ENCODE data around the gene PRKAA1.
A peak's percentile ranks its signal among the peaks of the same experiment; 100 is the strongest.
"Not testable (repeated sequence)": the region's sequence is repeated elsewhere in the genome, so short reads cannot be mapped to it uniquely, and the experiment has no call there.

Gene PRKAA1

DNA sequence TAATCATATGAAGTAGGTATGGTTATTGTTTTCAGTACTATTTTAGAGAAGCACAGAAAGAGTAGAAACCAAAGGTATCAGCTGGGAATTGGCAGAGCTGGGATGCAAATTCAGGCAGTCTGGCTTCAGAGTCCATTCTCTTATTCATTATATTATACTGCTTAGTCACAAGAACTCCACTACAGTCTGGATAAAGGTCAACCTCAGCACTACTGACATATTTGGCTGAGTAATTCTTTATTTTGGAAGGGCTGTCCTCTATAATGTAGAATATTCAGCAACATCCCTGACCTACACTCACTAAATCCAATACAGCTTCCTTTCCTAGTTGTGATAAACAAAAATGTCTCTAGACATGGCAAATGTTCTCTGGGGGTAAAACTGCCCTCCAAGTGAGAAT lies 80.9 kb downstream of the PRKAA1 start:
- DNase-seq (no peak), ATAC-seq (ENCODE audit: insufficient read depth, low read depth) (no peak)
- H4K20me1 ChIP-seq (ENCODE audit: insufficient read depth, low read length) = no peaks in the 10 kb centered on the region
- TF ChIP-seq CTCF (IDR thresholded peaks at IDR 0.05; ENCODE audit: borderline replicate concordance, extremely low read depth, low read length, poor library complexity, severe bottlenecking) (no peak), EZH2 (IDR thresholded peaks at IDR 0.05; ENCODE audit: borderline replicate concordance, low read depth, low read length, severe bottlenecking) (no peak)
- peaks cover 35% of the 10 kb centered on the region for H3K36me3 ChIP-seq (ENCODE audit: insufficient read depth, low read length)
- no peak overlapping the region for H2AFZ ChIP-seq (ENCODE audit: low read depth, low read length)
- H3K4me2 ChIP-seq (ENCODE audit: insufficient read depth, low read length) = no peak overlapping the region
- peaks cover 5% of the 10 kb centered on the region; the same call in 1 of the 2 replicates for H3K79me2 ChIP-seq (ENCODE audit: insufficient read depth, low read length)
- H3K9me3 ChIP-seq (ENCODE audit: insufficient read depth, low read length, severe bottlenecking) = peaks cover 8% of the 10 kb centered on the region
- H3K27me3 ChIP-seq (ENCODE audit: insufficient read depth, low read length, poor library complexity) = no peaks in the 10 kb centered on the region
- no peaks in the 10 kb centered on the region for H3K4me1 ChIP-seq (ENCODE audit: insufficient read depth, low read length)
- no peak overlapping the region for H3K27ac ChIP-seq (ENCODE audit: low read length)
- no peak overlapping the region for H3K9ac ChIP-seq (ENCODE audit: low read depth, low read length)
- no peak overlapping the region for H3K4me3 ChIP-seq (ENCODE audit: low read depth in 1 of 2, low read length in 2 of 2)

DNA sequence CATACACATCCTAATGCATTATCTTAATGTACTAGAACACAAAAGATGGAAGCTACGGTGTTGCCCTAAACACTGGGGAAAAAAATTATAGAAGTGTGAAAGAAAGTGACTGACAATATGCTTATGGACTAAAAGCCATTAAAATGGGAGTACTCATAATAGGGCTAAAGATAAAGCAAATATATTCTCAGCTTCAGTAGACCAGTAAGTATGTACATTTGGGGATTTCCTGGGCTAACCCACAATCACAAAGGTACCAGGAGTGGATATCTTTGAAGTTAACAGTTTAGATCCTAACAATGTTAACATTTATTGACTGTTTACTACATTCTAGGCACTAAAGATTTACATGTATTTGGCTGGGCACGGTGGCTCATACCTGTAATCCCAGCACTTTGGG lies 81.6 kb downstream of the PRKAA1 start:
- H3K9me3 ChIP-seq (ENCODE audit: insufficient read depth, low read length, severe bottlenecking) = peaks cover 8% of the 10 kb centered on the region
- no peaks in the 10 kb centered on the region for H3K4me1 ChIP-seq (ENCODE audit: insufficient read depth, low read length)
- no peaks in the 10 kb centered on the region for H4K20me1 ChIP-seq (ENCODE audit: insufficient read depth, low read length)
- ATAC-seq (ENCODE audit: insufficient read depth, low read depth) (no peak), DNase-seq (no peak)
- no peak overlapping the region for H3K9ac ChIP-seq (ENCODE audit: low read depth, low read length)
- TF ChIP-seq CTCF (IDR thresholded peaks at IDR 0.05; ENCODE audit: borderline replicate concordance, extremely low read depth, low read length, poor library complexity, severe bottlenecking) = no peak
- H3K79me2 ChIP-seq (ENCODE audit: insufficient read depth, low read length) = peaks cover 2% of the 10 kb centered on the region; the same call in 1 of the 2 replicates
- peaks cover 30% of the 10 kb centered on the region for H3K36me3 ChIP-seq (ENCODE audit: insufficient read depth, low read length)
- H3K4me3 ChIP-seq (ENCODE audit: low read depth in 1 of 2, low read length in 2 of 2) = no peak overlapping the region
- H3K27ac ChIP-seq (ENCODE audit: low read length) = no peak overlapping the region
- no peak overlapping the region for H2AFZ ChIP-seq (ENCODE audit: low read depth, low read length)
- H3K27me3 ChIP-seq (ENCODE audit: insufficient read depth, low read length, poor library complexity) = no peaks in the 10 kb centered on the region
- H3K4me2 ChIP-seq (ENCODE audit: insufficient read depth, low read length) = no peak overlapping the region

- no peaks in the 10 kb centered on the region for H4K20me1 ChIP-seq (ENCODE audit: insufficient read depth, low read length)
- no peak overlapping the region for H3K27ac ChIP-seq (ENCODE audit: low read length)
- no peak overlapping the region for H3K9ac ChIP-seq (ENCODE audit: low read depth, low read length)
- DNase-seq (no peak), ATAC-seq (ENCODE audit: insufficient read depth, low read depth) (no peak)
- no peak overlapping the region for H2AFZ ChIP-seq (ENCODE audit: low read depth, low read length)
- peaks cover 24% of the 10 kb centered on the region for H3K36me3 ChIP-seq (ENCODE audit: insufficient read depth, low read length)
- no peaks in the 10 kb centered on the region for H3K27me3 ChIP-seq (ENCODE audit: insufficient read depth, low read length, poor library complexity)
- peak; percentile 40 for TF ChIP-seq CTCF (IDR thresholded peaks at IDR 0.05; ENCODE audit: borderline replicate concordance, extremely low read depth, low read length, poor library complexity, severe bottlenecking)
- TF ChIP-seq EZH2 (IDR thresholded peaks at IDR 0.05; ENCODE audit: borderline replicate concordance, low read depth, low read length, severe bottlenecking) = no peak
- peaks cover 2% of the 10 kb centered on the region; the same call in 1 of the 2 replicates for H3K79me2 ChIP-seq (ENCODE audit: insufficient read depth, low read length)
- no peak overlapping the region for H3K4me3 ChIP-seq (ENCODE audit: low read depth in 1 of 2, low read length in 2 of 2)
- no peak overlapping the region for H3K4me2 ChIP-seq (ENCODE audit: insufficient read depth, low read length)
- H3K9me3 ChIP-seq (ENCODE audit: insufficient read depth, low read length, severe bottlenecking) = peaks cover 4% of the 10 kb centered on the region
- no peaks in the 10 kb centered on the region for H3K4me1 ChIP-seq (ENCODE audit: insufficient read depth, low read length)
These were observed 82.2 kb downstream of the PRKAA1 start for GRCh38 chr5:40716000-40716399.

DNA sequence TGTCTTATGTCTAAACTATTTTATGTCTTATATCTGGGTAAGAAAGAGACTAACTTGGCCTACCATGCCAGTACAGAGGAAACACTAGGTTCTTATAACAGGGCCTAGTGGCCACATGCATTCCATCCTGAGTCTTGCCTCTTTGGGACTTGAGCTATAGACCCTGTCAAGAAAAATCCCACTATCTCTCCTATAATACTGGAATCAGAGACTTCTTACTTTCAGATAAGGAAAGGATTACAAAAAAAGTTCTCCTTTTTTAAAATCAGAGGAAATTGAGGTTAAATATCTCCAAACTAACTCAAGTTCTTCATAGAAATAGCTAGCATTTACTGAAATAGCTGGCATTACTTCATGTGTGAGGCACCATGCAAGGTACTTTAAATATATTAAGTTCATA lies 84.2 kb downstream of the PRKAA1 start:
- no peak overlapping the region for H3K4me3 ChIP-seq (ENCODE audit: low read depth in 1 of 2, low read length in 2 of 2)
- peaks cover 10% of the 10 kb centered on the region; the same call in 1 of the 2 replicates for H3K36me3 ChIP-seq (ENCODE audit: insufficient read depth, low read length)
- no peaks in the 10 kb centered on the region for H3K4me1 ChIP-seq (ENCODE audit: insufficient read depth, low read length)
- no peaks in the 10 kb centered on the region for H4K20me1 ChIP-seq (ENCODE audit: insufficient read depth, low read length)
- TF ChIP-seq CTCF (IDR thresholded peaks at IDR 0.05; ENCODE audit: borderline replicate concordance, extremely low read depth, low read length, poor library complexity, severe bottlenecking) (no peak), EZH2 (IDR thresholded peaks at IDR 0.05; ENCODE audit: borderline replicate concordance, low read depth, low read length, severe bottlenecking) (no peak)
- H3K4me2 ChIP-seq (ENCODE audit: insufficient read depth, low read length) = no peak overlapping the region
- ATAC-seq (ENCODE audit: insufficient read depth, low read depth) (no peak), DNase-seq (no peak)
- no peak overlapping the region for H3K27ac ChIP-seq (ENCODE audit: low read length)
- no peaks in the 10 kb centered on the region for H3K9me3 ChIP-seq (ENCODE audit: insufficient read depth, low read length, severe bottlenecking)
- H3K27me3 ChIP-seq (ENCODE audit: insufficient read depth, low read length, poor library complexity) = no peaks in the 10 kb centered on the region
- H3K9ac ChIP-seq (ENCODE audit: low read depth, low read length) = no peak overlapping the region
- no peak overlapping the region for H2AFZ ChIP-seq (ENCODE audit: low read depth, low read length)
- 0 out of 2 replicates have a peak, but pooled peaks cover 2% of the 10 kb centered on the region for H3K79me2 ChIP-seq (ENCODE audit: insufficient read depth, low read length)

GRCh38 chr5:40710575-40710974 lies 87.6 kb downstream of the PRKAA1 start:
- not testable (repeated sequence) for H3K9me3 ChIP-seq (ENCODE audit: insufficient read depth, low read length, severe bottlenecking); H2AFZ ChIP-seq (ENCODE audit: low read depth, low read length); H3K36me3 ChIP-seq (ENCODE audit: insufficient read depth, low read length)

More at GRCh38 chr5:40710575-40710974, 87.6 kb downstream of the PRKAA1 start:
- not testable (repeated sequence) for H3K27me3 ChIP-seq (ENCODE audit: insufficient read depth, low read length, poor library complexity); DNase-seq; H3K79me2 ChIP-seq (ENCODE audit: insufficient read depth, low read length); H3K4me1 ChIP-seq (ENCODE audit: insufficient read depth, low read length); H3K9ac ChIP-seq (ENCODE audit: low read depth, low read length); H3K4me3 ChIP-seq (ENCODE audit: low read depth in 1 of 2, low read length in 2 of 2); H3K4me2 ChIP-seq (ENCODE audit: insufficient read depth, low read length); H3K27ac ChIP-seq (ENCODE audit: low read length); H4K20me1 ChIP-seq (ENCODE audit: insufficient read depth, low read length); ATAC-seq (ENCODE audit: insufficient read depth, low read depth)
